NT2/D1 (cell line): ENCODE data around the gene VARS2.

ENCODE experiments used
- SUZ12 ChIP-seq: IDR thresholded peaks from 2 replicates; pipeline ENCODE4 v1.6.1; 2011; ENCODE audit not compliant: insufficient read length, insufficient read depth; ENCODE audit errors: extremely low read depth
- YY1 ChIP-seq: IDR thresholded peaks from 2 replicates; pipeline ENCODE4 v1.6.1; 2011; ENCODE audit not compliant: insufficient read length, insufficient read depth
- ZNF274 ChIP-seq: IDR thresholded peaks from 2 replicates; pipeline ENCODE4 v1.6.1; 2011; ENCODE audit warnings: mild to moderate bottlenecking, low read depth, low read length

DNA sequence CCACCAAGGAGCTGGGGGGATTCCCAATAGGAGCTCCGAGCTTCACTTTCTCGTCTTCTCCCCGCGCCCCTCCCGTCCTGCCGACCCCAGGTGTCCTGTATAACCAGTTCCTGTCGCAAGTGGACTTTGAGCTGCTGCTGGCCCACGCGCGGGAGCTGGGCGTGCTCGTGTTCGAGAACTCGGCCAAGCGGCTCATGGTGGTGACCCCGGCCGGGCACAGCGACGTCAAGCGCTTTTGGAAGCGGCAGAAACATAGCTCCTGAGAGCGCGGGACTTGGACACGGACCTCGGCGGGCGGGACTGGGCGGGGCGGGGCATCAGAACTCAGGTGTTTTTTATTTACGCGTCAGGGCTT lies 340 bp upstream of the VARS2 start:
- no peak for TF ChIP-seq YY1
- no peak for TF ChIP-seq ZNF274
- no peak for TF ChIP-seq SUZ12
